ENCODE results near the gene CCDC179. TPM values are rescaled to one million over a fixed set of nuclear protein-coding genes. Genes with fewer than 3 reads are reported as not detected.

CCDC179 gene
- total RNA-seq, 3 donors from 2014 or later: not detected

GRCh38 chr11:22807855-22808570, 52.3 kb downstream of the CCDC179 start:
- Histone ChIP-seq H3K4me3 (no peak overlapping the region), H3K4me1 (ENCODE audit: low read depth) (no peaks in the 10 kb centered on the region), H3K36me3 (ENCODE audit: low read depth) (no peaks in the 10 kb centered on the region), H3K9me3 (peaks cover 6% of the 10 kb centered on the region)
- DNase-seq (no peak), ATAC-seq (peak; percentile 53)
- TF ChIP-seq CTCF (IDR thresholded peaks at IDR 0.05): no peak
- intact Hi-C loops (cut with DNase I, micrococcal nuclease): no loop called here

- Histone ChIP-seq H3K9me3 (peaks cover 6% of the 10 kb centered on the region), H3K4me3 (no peak overlapping the region), H3K4me1 (ENCODE audit: low read depth) (no peaks in the 10 kb centered on the region), H3K36me3 (ENCODE audit: low read depth) (no peaks in the 10 kb centered on the region)
- ATAC-seq (no peak), DNase-seq (no peak)
- TF ChIP-seq CTCF (IDR thresholded peaks at IDR 0.05): no peak
- intact Hi-C loops (cut with DNase I, micrococcal nuclease): no loop called here
Observed at GRCh38 chr11:22807391-22807790, 52.9 kb downstream of the CCDC179 start.

- no peak overlapping the region for H3K4me3 ChIP-seq
- no peak for DNase-seq
- intact Hi-C loops (cut with DNase I, micrococcal nuclease): no loop called here
- no peak for TF ChIP-seq CTCF (IDR thresholded peaks at IDR 0.05)
- H3K9me3 ChIP-seq: no peaks in the 10 kb centered on the region
- no peak for ATAC-seq
- no peaks in the 10 kb centered on the region for H3K36me3 ChIP-seq (ENCODE audit: low read depth)
- no peaks in the 10 kb centered on the region for H3K4me1 ChIP-seq (ENCODE audit: low read depth)
Observed at GRCh38 chr11:22802861-22803260, 57.4 kb downstream of the CCDC179 start.

- Histone ChIP-seq H3K4me3 (no peak overlapping the region), H3K9me3 (no peaks in the 10 kb centered on the region), H3K36me3 (ENCODE audit: low read depth) (no peaks in the 10 kb centered on the region), H3K4me1 (ENCODE audit: low read depth) (no peaks in the 10 kb centered on the region)
- intact Hi-C loops (cut with DNase I, micrococcal nuclease): no loop called here
- no peak for ATAC-seq
- DNase-seq: no peak
- TF ChIP-seq CTCF (IDR thresholded peaks at IDR 0.05): no peak
Observed at GRCh38 chr11:22800482-22800881, 59.8 kb downstream of the CCDC179 start.

- DNase-seq: no peak
- H3K4me3 ChIP-seq: no peak overlapping the region
- no peaks in the 10 kb centered on the region for H3K9me3 ChIP-seq
- TF ChIP-seq CTCF (IDR thresholded peaks at IDR 0.05): no peak
- no peaks in the 10 kb centered on the region for H3K4me1 ChIP-seq (ENCODE audit: low read depth)
- ATAC-seq: no peak
- intact Hi-C loops (cut with DNase I, micrococcal nuclease): no loop called here
- no peaks in the 10 kb centered on the region for H3K36me3 ChIP-seq (ENCODE audit: low read depth)
Observed at GRCh38 chr11:22798901-22799300, 61.4 kb downstream of the CCDC179 start.

GRCh38 chr11:22797047-22797446, 63.2 kb downstream of the CCDC179 start:
- Histone ChIP-seq H3K4me3 (no peak overlapping the region), H3K4me1 (ENCODE audit: low read depth) (no peaks in the 10 kb centered on the region), H3K36me3 (ENCODE audit: low read depth) (no peaks in the 10 kb centered on the region), H3K9me3 (no peaks in the 10 kb centered on the region)
- TF ChIP-seq CTCF (IDR thresholded peaks at IDR 0.05): no peak
- intact Hi-C loops (cut with DNase I, micrococcal nuclease): no loop called here
- no peak for ATAC-seq
- no peak for DNase-seq

All from mucosa of descending colon (tissue), 3 donors.